ENCODE measurements around the gene SLC25A30. TPM values are rescaled to one million over a fixed set of nuclear protein-coding genes. Genes with fewer than 3 reads are reported as not detected.

The SLC25A30 gene
- total RNA-seq, 1 experiment from 2014 or later: 26.0 TPM

- no peaks in the 10 kb centered on the region for H3K9me3 ChIP-seq (ENCODE audit: low read depth, low read length, poor library complexity, severe bottlenecking)
- TF ChIP-seq CTCF (conservative IDR thresholded peaks at IDR 0.05; ENCODE audit: low read depth, low read length) (no peak), EZH2 (IDR thresholded peaks at IDR 0.05; ENCODE audit: borderline replicate concordance, low read depth, low read length, poor library complexity, severe bottlenecking) (no peak)
- POLR2A ChIA-PET (ENCODE audit: low non-redundant PET): no interaction called here
- intact Hi-C loops (cut with micrococcal nuclease; ENCODE audit: unreplicated experiment): no loop called here
- DNase-seq (ENCODE audit: low spot score): no peak
- no peaks in the 10 kb centered on the region for H3K4me1 ChIP-seq (ENCODE audit: insufficient read depth, low read length, poor library complexity, severe bottlenecking)
- BruUV-seq (replicated peaks): no TSS peak
- CTCF ChIA-PET: no interaction called here
- H3K27me3 ChIP-seq (replicated peaks; ENCODE audit: insufficient read depth, low read depth, low read length, poor library complexity): no peaks in the 10 kb centered on the region
- H3K4me3 ChIP-seq (ENCODE audit: low read depth, low read length, poor library complexity, severe bottlenecking): no peak overlapping the region
- H3K36me3 ChIP-seq (ENCODE audit: insufficient read depth, low read length, poor library complexity, severe bottlenecking): no peaks in the 10 kb centered on the region
- no peak overlapping the region for H3K27ac ChIP-seq (ENCODE audit: low read depth, low read length, poor library complexity, severe bottlenecking)
Observed at GRCh38 chr13:45436953-45437352, 18.8 kb upstream of the SLC25A30 start.

DNA sequence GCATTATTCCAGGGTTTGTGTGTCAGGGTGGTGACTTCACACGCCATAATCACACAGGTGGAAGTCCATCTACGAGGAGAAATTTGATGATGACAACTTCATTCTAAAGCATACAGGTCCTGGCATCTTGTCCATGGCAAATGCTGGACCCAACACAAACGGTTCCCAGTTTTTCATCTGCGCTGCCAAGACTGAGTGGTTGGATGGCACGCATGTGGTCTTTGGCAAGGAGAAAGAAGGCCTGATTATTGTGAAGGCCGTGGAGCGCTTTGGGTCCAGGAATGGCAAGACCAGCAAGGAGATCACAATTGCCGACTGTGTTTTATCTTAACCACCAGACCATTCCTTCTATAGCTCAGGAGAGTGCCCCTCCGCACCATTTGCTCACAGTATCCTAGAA is 18.2 kb upstream of the SLC25A30 start:
- intact Hi-C loops (cut with micrococcal nuclease; ENCODE audit: unreplicated experiment): no loop called here
- no peak for DNase-seq (ENCODE audit: low spot score)
- no peak for TF ChIP-seq CTCF (conservative IDR thresholded peaks at IDR 0.05; ENCODE audit: low read depth, low read length)
- no peak for TF ChIP-seq EZH2 (IDR thresholded peaks at IDR 0.05; ENCODE audit: borderline replicate concordance, low read depth, low read length, poor library complexity, severe bottlenecking)
- Histone ChIP-seq H3K27me3 (replicated peaks; ENCODE audit: insufficient read depth, low read depth, low read length, poor library complexity) (no peaks in the 10 kb centered on the region), H3K9me3 (ENCODE audit: low read depth, low read length, poor library complexity, severe bottlenecking) (no peaks in the 10 kb centered on the region), H3K36me3 (ENCODE audit: insufficient read depth, low read length, poor library complexity, severe bottlenecking) (no peaks in the 10 kb centered on the region), H3K4me1 (ENCODE audit: insufficient read depth, low read length, poor library complexity, severe bottlenecking) (no peaks in the 10 kb centered on the region), H3K4me3 (ENCODE audit: low read depth, low read length, poor library complexity, severe bottlenecking) (no peak overlapping the region), H3K27ac (ENCODE audit: low read depth, low read length, poor library complexity, severe bottlenecking) (no peak overlapping the region)
- POLR2A ChIA-PET (ENCODE audit: low non-redundant PET): no interaction called here
- CTCF ChIA-PET: no interaction called here
- no TSS peak for BruUV-seq (replicated peaks)

GRCh38 chr13:45434556-45435371 is 16.6 kb upstream of the SLC25A30 start:
- BruUV-seq (replicated peaks): no TSS peak
- H3K27ac ChIP-seq (ENCODE audit: low read depth, low read length, poor library complexity, severe bottlenecking): no peak overlapping the region
- CTCF ChIA-PET: no interaction called here
- POLR2A ChIA-PET (ENCODE audit: low non-redundant PET): no interaction called here
- H3K36me3 ChIP-seq (ENCODE audit: insufficient read depth, low read length, poor library complexity, severe bottlenecking): no peaks in the 10 kb centered on the region
- no peak for DNase-seq (ENCODE audit: low spot score)
- H3K4me1 ChIP-seq (ENCODE audit: insufficient read depth, low read length, poor library complexity, severe bottlenecking): no peaks in the 10 kb centered on the region
- intact Hi-C loops (cut with micrococcal nuclease; ENCODE audit: unreplicated experiment): no loop called here
- no peaks in the 10 kb centered on the region for H3K27me3 ChIP-seq (replicated peaks; ENCODE audit: insufficient read depth, low read depth, low read length, poor library complexity)
- TF ChIP-seq EZH2 (IDR thresholded peaks at IDR 0.05; ENCODE audit: borderline replicate concordance, low read depth, low read length, poor library complexity, severe bottlenecking): no peak
- TF ChIP-seq CTCF (conservative IDR thresholded peaks at IDR 0.05; ENCODE audit: low read depth, low read length): no peak
- H3K4me3 ChIP-seq (ENCODE audit: low read depth, low read length, poor library complexity, severe bottlenecking): no peak overlapping the region
- no peaks in the 10 kb centered on the region for H3K9me3 ChIP-seq (ENCODE audit: low read depth, low read length, poor library complexity, severe bottlenecking)
